ENCODE data around the gene PANK4.

PANK4 gene

GRCh38 chr1:2527556-2527860 is 1.1 kb upstream of the PANK4 start:
- Mint-ChIP-seq H3K4me1 (peaks cover 35% of the 10 kb centered on the region), H3K36me3 (ENCODE audit: low read depth) (peaks cover 3% of the 10 kb centered on the region)

GRCh38 chr1:2526824-2527555 is 594 bp upstream of the PANK4 start:
- TF ChIP-seq CTCF (IDR thresholded peaks at IDR 0.05; ENCODE audit: unreplicated experiment in 3 of 3) = no peak
- Mint-ChIP-seq H3K27ac (peak overlapping the region in 2 of 3 experiments; percentile 52 to 96), H3K36me3 (ENCODE audit: low read depth) (peaks cover 6% of the 10 kb centered on the region), H3K27me3 (ENCODE audit: low read depth) (peaks cover 49% of the 10 kb centered on the region), H3K4me1 (peaks cover 36% of the 10 kb centered on the region), H3K9me3 (no peaks in the 10 kb centered on the region), H3K4me3 (peak overlapping the region; percentile 64 to 99 (median 97))

More at GRCh38 chr1:2527556-2527860, 1.1 kb upstream of the PANK4 start:
- Mint-ChIP-seq H3K4me3 (peak overlapping the region in 2 of 3 experiments; percentile 97 to 99), H3K9me3 (no peaks in the 10 kb centered on the region), H3K27ac (no peak overlapping the region), H3K27me3 (ENCODE audit: low read depth) (peaks cover 53% of the 10 kb centered on the region)
- no peak for TF ChIP-seq CTCF (IDR thresholded peaks at IDR 0.05; ENCODE audit: unreplicated experiment in 3 of 3)

GRCh38 chr1:2525572-2525919 is 850 bp downstream of the PANK4 start:
- Mint-ChIP-seq H3K36me3 (ENCODE audit: low read depth) (peaks cover 17% of the 10 kb centered on the region), H3K27ac (peak overlapping the region in 1 of 3 experiments; percentile 55), H3K4me1 (peaks cover 36% of the 10 kb centered on the region), H3K27me3 (ENCODE audit: low read depth) (peaks cover 35% of the 10 kb centered on the region), H3K9me3 (no peaks in the 10 kb centered on the region), H3K4me3 (peak overlapping the region; percentile 90 to 99 (median 97))
- TF ChIP-seq CTCF (IDR thresholded peaks at IDR 0.05; ENCODE audit: unreplicated experiment in 3 of 3) = no peak

GRCh38 chr1:2523891-2524609 is 2.3 kb downstream of the PANK4 start:
- TF ChIP-seq CTCF (IDR thresholded peaks at IDR 0.05; ENCODE audit: unreplicated experiment in 3 of 3) = no peak
- peaks cover 36% of the 10 kb centered on the region for H3K4me1 Mint-ChIP-seq
- H3K9me3 Mint-ChIP-seq = no peaks in the 10 kb centered on the region

GRCh38 chr1:2523191-2523890 is 3.1 kb downstream of the PANK4 start:
- Mint-ChIP-seq H3K27me3 (ENCODE audit: low read depth) (peaks cover 15% of the 10 kb centered on the region), H3K4me1 (peaks cover 31% of the 10 kb centered on the region), H3K4me3 (peak overlapping the region; percentile 23 to 69 (median 62)), H3K36me3 (ENCODE audit: low read depth) (peaks cover 22% of the 10 kb centered on the region), H3K27ac (no peak overlapping the region), H3K9me3 (no peaks in the 10 kb centered on the region)
- no peak for TF ChIP-seq CTCF (IDR thresholded peaks at IDR 0.05; ENCODE audit: unreplicated experiment in 3 of 3)

More at GRCh38 chr1:2523891-2524609, 2.3 kb downstream of the PANK4 start:
- Mint-ChIP-seq H3K4me3 (peak overlapping the region; percentile 90 to 99 (median 97)), H3K36me3 (ENCODE audit: low read depth) (peaks cover 21% of the 10 kb centered on the region), H3K27me3 (ENCODE audit: low read depth) (peaks cover 21% of the 10 kb centered on the region), H3K27ac (no peak overlapping the region)
